Measurements from ENCODE around the gene EPO. TPM values are rescaled to one million over a fixed set of nuclear protein-coding genes. Genes with fewer than 3 reads are reported as not detected.

Gene EPO
- total and polyA plus RNA-seq, 2 of the 8 experiments (the other 6 are each of a cell fraction or from before 2014, with no cell fraction given), result 0.42 to 0.95 TPM

DNA sequence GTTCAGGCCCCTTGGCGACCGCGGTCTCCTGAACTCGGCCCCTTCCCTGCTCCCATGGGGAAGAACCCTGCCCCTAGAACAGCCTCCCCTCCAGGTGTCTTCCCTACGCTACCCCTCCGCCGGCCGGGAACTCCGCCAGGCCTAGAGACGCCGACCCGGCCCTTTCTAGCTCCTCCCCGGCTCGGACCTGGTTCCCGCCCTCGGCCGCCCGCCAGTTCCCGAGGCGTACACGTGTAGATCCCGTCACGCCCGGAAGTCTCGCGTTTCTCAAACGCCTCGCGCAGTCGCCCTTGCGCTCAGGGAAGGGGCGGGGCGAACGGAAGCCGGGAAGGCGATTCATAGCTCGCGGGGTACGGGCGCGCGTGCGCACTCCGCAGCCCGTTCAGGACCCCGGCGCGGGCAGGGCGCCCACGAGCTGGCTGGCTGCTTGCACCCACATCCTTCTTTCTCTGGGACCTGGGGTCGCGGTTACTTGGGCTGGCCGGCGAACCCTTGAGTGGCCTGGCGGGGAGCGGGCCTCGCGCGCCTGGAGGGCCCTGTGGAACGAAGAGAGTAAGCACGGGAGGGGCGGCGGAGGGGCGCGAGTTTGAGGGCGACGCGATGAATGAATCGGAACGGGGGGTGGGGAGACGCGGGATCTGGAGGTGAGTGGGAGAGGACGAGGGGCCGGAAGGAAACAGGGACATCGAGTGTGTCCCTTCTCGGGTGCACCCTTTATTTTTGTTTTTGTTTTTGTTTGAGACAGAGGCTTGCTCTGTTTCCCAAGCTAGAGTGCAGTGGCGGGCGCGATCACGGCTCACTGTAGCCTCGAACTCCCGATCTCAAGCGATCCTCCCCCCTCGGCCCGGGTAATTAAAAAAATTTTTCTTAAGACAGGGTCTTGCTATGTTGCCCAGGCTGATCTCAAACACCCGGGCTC is 14.3 kb upstream of the EPO start, which contains the start of gene POP7 (continued):
- no peak for TF ChIP-seq TCF12 (IDR thresholded peaks at IDR 0.05; ENCODE audit: low read depth, low read length)
- peak; percentile 79 for TF ChIP-seq SAP30 (IDR thresholded peaks at IDR 0.05; ENCODE audit: insufficient read depth, insufficient replicate concordance, low read length)
- no peak for TF ChIP-seq FOSL1 (IDR thresholded peaks at IDR 0.05; ENCODE audit: insufficient read depth, low read depth, low read length)
- TF ChIP-seq SRF (IDR thresholded peaks at IDR 0.05; ENCODE audit: low read depth, low read length), result no peak
- TF ChIP-seq CEBPB (IDR thresholded peaks at IDR 0.05; ENCODE audit: low read depth, low read length), result no peak
- TF ChIP-seq GTF2F1 (IDR thresholded peaks at IDR 0.05; ENCODE audit: borderline replicate concordance, low read depth, low read length), result peak; percentile 40; the same call in 1 of the 2 replicates
- TF ChIP-seq NRF1 (IDR thresholded peaks at IDR 0.05; ENCODE audit: low read depth, low read length), result peak; percentile 76
- TF ChIP-seq BCL11A (IDR thresholded peaks at IDR 0.05; ENCODE audit: low read depth in 2 of 2, low read length in 2 of 2), result no peak
- TF ChIP-seq, protein P1, sequence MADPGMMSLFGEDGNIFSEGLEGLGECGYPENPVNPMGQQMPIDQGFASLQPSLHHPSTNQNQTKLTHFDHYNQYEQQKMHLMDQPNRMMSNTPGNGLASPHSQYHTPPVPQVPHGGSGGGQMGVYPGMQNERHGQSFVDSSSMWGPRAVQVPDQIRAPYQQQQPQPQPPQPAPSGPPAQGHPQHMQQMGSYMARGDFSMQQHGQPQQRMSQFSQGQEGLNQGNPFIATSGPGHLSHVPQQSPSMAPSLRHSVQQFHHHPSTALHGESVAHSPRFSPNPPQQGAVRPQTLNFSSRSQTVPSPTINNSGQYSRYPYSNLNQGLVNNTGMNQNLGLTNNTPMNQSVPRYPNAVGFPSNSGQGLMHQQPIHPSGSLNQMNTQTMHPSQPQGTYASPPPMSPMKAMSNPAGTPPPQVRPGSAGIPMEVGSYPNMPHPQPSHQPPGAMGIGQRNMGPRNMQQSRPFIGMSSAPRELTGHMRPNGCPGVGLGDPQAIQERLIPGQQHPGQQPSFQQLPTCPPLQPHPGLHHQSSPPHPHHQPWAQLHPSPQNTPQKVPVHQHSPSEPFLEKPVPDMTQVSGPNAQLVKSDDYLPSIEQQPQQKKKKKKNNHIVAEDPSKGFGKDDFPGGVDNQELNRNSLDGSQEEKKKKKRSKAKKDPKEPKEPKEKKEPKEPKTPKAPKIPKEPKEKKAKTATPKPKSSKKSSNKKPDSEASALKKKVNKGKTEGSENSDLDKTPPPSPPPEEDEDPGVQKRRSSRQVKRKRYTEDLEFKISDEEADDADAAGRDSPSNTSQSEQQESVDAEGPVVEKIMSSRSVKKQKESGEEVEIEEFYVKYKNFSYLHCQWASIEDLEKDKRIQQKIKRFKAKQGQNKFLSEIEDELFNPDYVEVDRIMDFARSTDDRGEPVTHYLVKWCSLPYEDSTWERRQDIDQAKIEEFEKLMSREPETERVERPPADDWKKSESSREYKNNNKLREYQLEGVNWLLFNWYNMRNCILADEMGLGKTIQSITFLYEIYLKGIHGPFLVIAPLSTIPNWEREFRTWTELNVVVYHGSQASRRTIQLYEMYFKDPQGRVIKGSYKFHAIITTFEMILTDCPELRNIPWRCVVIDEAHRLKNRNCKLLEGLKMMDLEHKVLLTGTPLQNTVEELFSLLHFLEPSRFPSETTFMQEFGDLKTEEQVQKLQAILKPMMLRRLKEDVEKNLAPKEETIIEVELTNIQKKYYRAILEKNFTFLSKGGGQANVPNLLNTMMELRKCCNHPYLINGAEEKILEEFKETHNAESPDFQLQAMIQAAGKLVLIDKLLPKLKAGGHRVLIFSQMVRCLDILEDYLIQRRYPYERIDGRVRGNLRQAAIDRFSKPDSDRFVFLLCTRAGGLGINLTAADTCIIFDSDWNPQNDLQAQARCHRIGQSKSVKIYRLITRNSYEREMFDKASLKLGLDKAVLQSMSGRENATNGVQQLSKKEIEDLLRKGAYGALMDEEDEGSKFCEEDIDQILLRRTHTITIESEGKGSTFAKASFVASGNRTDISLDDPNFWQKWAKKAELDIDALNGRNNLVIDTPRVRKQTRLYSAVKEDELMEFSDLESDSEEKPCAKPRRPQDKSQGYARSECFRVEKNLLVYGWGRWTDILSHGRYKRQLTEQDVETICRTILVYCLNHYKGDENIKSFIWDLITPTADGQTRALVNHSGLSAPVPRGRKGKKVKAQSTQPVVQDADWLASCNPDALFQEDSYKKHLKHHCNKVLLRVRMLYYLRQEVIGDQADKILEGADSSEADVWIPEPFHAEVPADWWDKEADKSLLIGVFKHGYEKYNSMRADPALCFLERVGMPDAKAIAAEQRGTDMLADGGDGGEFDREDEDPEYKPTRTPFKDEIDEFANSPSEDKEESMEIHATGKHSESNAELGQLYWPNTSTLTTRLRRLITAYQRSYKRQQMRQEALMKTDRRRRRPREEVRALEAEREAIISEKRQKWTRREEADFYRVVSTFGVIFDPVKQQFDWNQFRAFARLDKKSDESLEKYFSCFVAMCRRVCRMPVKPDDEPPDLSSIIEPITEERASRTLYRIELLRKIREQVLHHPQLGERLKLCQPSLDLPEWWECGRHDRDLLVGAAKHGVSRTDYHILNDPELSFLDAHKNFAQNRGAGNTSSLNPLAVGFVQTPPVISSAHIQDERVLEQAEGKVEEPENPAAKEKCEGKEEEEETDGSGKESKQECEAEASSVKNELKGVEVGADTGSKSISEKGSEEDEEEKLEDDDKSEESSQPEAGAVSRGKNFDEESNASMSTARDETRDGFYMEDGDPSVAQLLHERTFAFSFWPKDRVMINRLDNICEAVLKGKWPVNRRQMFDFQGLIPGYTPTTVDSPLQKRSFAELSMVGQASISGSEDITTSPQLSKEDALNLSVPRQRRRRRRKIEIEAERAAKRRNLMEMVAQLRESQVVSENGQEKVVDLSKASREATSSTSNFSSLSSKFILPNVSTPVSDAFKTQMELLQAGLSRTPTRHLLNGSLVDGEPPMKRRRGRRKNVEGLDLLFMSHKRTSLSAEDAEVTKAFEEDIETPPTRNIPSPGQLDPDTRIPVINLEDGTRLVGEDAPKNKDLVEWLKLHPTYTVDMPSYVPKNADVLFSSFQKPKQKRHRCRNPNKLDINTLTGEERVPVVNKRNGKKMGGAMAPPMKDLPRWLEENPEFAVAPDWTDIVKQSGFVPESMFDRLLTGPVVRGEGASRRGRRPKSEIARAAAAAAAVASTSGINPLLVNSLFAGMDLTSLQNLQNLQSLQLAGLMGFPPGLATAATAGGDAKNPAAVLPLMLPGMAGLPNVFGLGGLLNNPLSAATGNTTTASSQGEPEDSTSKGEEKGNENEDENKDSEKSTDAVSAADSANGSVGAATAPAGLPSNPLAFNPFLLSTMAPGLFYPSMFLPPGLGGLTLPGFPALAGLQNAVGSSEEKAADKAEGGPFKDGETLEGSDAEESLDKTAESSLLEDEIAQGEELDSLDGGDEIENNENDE (IDR thresholded peaks at IDR 0.05; ENCODE audit: insufficient replicate concordance, low read length), result no peak
- peak; percentile 79 for TF ChIP-seq TBP (IDR thresholded peaks at IDR 0.05; ENCODE audit: low read depth, low read length)

Data from H1 (cell line).